HCT116 (cell line): ENCODE results near the gene LPCAT2. TPM values are rescaled to one million over a fixed set of nuclear protein-coding genes. Genes with fewer than 3 reads are reported as not detected.

ENCODE experiments used
- ATAC-seq: fragments of 200-7000 bp; cut with Tn5 transposase; 2 replicates; pipeline ENCODE4 v1.9.1; 2020; ENCODE audit warnings: mild to moderate bottlenecking, moderate library complexity
- BruUV-seq: library from RNA; stranded (reverse); fragments of 400-500 nt; replicated peaks from 2 replicates; lab custom pipeline; 2021; lab: Mats Ljungman, UMichigan
- CTCF ChIA-PET: fragments of 300-600 bp; sonication (Branson Sonifier 250); formaldehyde crosslinking; loops from one replicate; lab custom pipeline; 2021; ENCODE audit warnings: antibody characterized with exemption; lab: Charles Lee
- POLR2A ChIA-PET: fragments of 300-600, 350-600 bp; sonication (Branson Sonifier 250); formaldehyde crosslinking; loops from one replicate; lab custom pipeline; 2021; ENCODE audit warnings: antibody characterized with exemption; lab: Charles Lee
- RAD21 ChIA-PET, 2 experiments: fragments of 300-600 bp; sonication (Branson Sonifier 250); formaldehyde crosslinking; loops; one replicate each; lab custom pipeline; 2023; ENCODE audit warnings: low total read pairs in 2 of 2; ENCODE audit not compliant: uncharacterized antibody in 2 of 2, unreplicated experiment in 2 of 2, low non-redundant PET in 1 of 2; lab: Charles Lee
- DNase-seq: peaks from one replicate; pipeline ENCODE4 v3.0.0-alpha.2; 2010; ENCODE audit warnings: low read depth, low spot score
- H2AFZ ChIP-seq: fragments of 200-600 bp; shearing (Covaris generic), sonication (generic); 2 replicates; pipeline ENCODE4 v1.6.1; 2017; ENCODE audit warnings: low read depth, mixed run types, mixed read lengths, antibody characterized with exemption, low read length; ENCODE audit not compliant: poor library complexity, severe bottlenecking
- H3K27ac ChIP-seq: 2 replicates; pipeline ENCODE4 v1.5.1; 2012; ENCODE audit warnings: low read depth, low read length
- H3K27me3 ChIP-seq: fragments of 200-600 bp; sonication (generic); 2 replicates; pipeline ENCODE4 v1.6.1; 2016; ENCODE audit warnings: mixed run types, low read length, mixed read lengths; ENCODE audit not compliant: insufficient read depth
- H3K36me3 ChIP-seq, 2 experiments: fragments of 200-500 bp in 1 of 2; fragments of 200-600 bp in 1 of 2; sonication (Bioruptor generic) in 1 of 2; sonication (generic) in 1 of 2; 2 replicates each; pipeline versions ENCODE4 v1.5.1 to v1.6.1; 2014 to 2016; ENCODE audit warnings: low read length in 2 of 2, inconsistent platforms in 1 of 2, mixed read lengths in 1 of 2, mixed run types in 1 of 2; ENCODE audit not compliant: insufficient read depth in 2 of 2, control insufficient read depth in 1 of 2
- H3K4me1 ChIP-seq, 2 experiments: fragments of 200-600 bp in 1 of 2; sonication (generic) in 1 of 2; 2 replicates each; pipeline versions ENCODE4 v1.5.1 to v1.6.1; 2012 to 2017; ENCODE audit warnings: low read length in 2 of 2, inconsistent platforms in 1 of 2, mild to moderate bottlenecking in 1 of 2, mixed read lengths in 1 of 2, mixed run types in 1 of 2, moderate library complexity in 1 of 2; ENCODE audit not compliant: insufficient read depth in 2 of 2, control insufficient read depth in 1 of 2
- H3K4me2 ChIP-seq: fragments of 200-600 bp; sonication (generic); 2 replicates; pipeline ENCODE4 v1.6.1; 2017; ENCODE audit warnings: mixed run types, low read length, mixed read lengths
- H3K4me3 ChIP-seq, 2 experiments: fragments of 200-600 bp in 1 of 2; sonication (generic) in 1 of 2; replicated peaks in 1 of 2; 2 replicates each; pipeline ENCODE4 v1.5.1; 2011 to 2016; ENCODE audit warnings: low read length in 2 of 2, control low read depth in 1 of 2, low read depth in 1 of 2, mild to moderate bottlenecking in 1 of 2, mixed read lengths in 1 of 2, mixed run types in 1 of 2
- H3K79me2 ChIP-seq: fragments of 200-600 bp; sonication (generic); 2 replicates; pipeline ENCODE4 v1.6.1; 2017; ENCODE audit warnings: mild to moderate bottlenecking, mixed run types, low read length, moderate library complexity, mixed read lengths; ENCODE audit not compliant: insufficient read depth
- H3K9ac ChIP-seq: fragments of 200-600 bp; sonication (generic); 2 replicates; pipeline ENCODE4 v1.6.1; 2016; ENCODE audit warnings: low read length, mixed read lengths
- H3K9me2 ChIP-seq: fragments of 200-600 bp; sonication (generic), shearing (Covaris generic); 2 replicates; pipeline ENCODE4 v1.6.1; 2017; ENCODE audit warnings: mixed run types, mild to moderate bottlenecking, moderate library complexity; ENCODE audit not compliant: insufficient read depth
- H3K9me3 ChIP-seq, 2 experiments: fragments of 200-500 bp in 1 of 2; fragments of 200-600 bp in 1 of 2; sonication (Bioruptor generic) in 1 of 2; sonication (generic) in 1 of 2; 2 replicates each; pipeline ENCODE4 v1.6.1; 2014 to 2017; ENCODE audit warnings: low read length in 2 of 2, mixed read lengths in 2 of 2, inconsistent platforms in 1 of 2, low read depth in 1 of 2, mild to moderate bottlenecking in 1 of 2, mixed run types in 1 of 2, moderate library complexity in 1 of 2; ENCODE audit not compliant: control insufficient read depth in 1 of 2, insufficient read depth in 1 of 2
- H4K20me1 ChIP-seq: fragments of 200-600 bp; sonication (generic), shearing (Covaris generic); 2 replicates; pipeline ENCODE4 v1.6.1; 2017; ENCODE audit warnings: mixed run types, mild to moderate bottlenecking, moderate library complexity; ENCODE audit not compliant: insufficient read depth
- EGR1 ChIP-seq: IDR thresholded peaks from 2 replicates; pipeline ENCODE4 v1.6.1; 2012; ENCODE audit warnings: low read depth
- ELF1 ChIP-seq: IDR thresholded peaks from 2 replicates; pipeline ENCODE4 v1.6.1; 2012; ENCODE audit warnings: low read depth, borderline replicate concordance
- EZH2 ChIP-seq: fragments of 200-600 bp; sonication (generic); IDR thresholded peaks from 2 replicates; pipeline ENCODE4 v1.6.1; 2017; ENCODE audit warnings: antibody characterized with exemption, mixed run types
- EZH2phosphoT487 ChIP-seq: fragments of 200-600 bp; IDR thresholded peaks from 2 replicates; pipeline ENCODE4 v1.6.1; 2018; ENCODE audit warnings: antibody characterized with exemption, borderline replicate concordance
- POLR2A ChIP-seq: IDR thresholded peaks from 2 replicates; pipeline ENCODE4 v1.7.0; 2011; ENCODE audit warnings: borderline replicate concordance; ENCODE audit not compliant: insufficient read depth, insufficient read length; ENCODE audit errors: extremely low read depth
- POLR2AphosphoS5 ChIP-seq: IDR thresholded peaks from 2 replicates; pipeline ENCODE4 v1.6.1; 2011; ENCODE audit warnings: mild to moderate bottlenecking, low read depth, low read length, moderate library complexity
- RAD21 ChIP-seq: IDR thresholded peaks from 2 replicates; pipeline ENCODE4 v1.6.1; 2012; ENCODE audit warnings: low read depth, mild to moderate bottlenecking
- REST ChIP-seq: IDR thresholded peaks from 2 replicates; pipeline ENCODE4 v1.6.1; 2012; ENCODE audit warnings: low read depth
- SRF ChIP-seq: IDR thresholded peaks from 2 replicates; pipeline ENCODE4 v1.6.1; 2012; ENCODE audit warnings: low read depth
- TCF7L2 ChIP-seq: IDR thresholded peaks from 2 replicates; pipeline ENCODE4 v1.7.0; 2011; ENCODE audit warnings: borderline replicate concordance, inconsistent platforms; ENCODE audit not compliant: insufficient read depth, insufficient read length; ENCODE audit errors: extremely low read depth
- ZFX ChIP-seq: fragments of 450-650 bp; IDR thresholded peaks from 2 replicates; pipeline ENCODE4 v1.6.1; 2017
- ZNF274 ChIP-seq: fragments of 200-500 bp; sonication (Bioruptor generic); IDR thresholded peaks from 2 replicates; pipeline ENCODE4 v1.6.1; 2014; ENCODE audit warnings: mild to moderate bottlenecking, low read depth, low read length, inconsistent platforms
- intact Hi-C: fragments of 100-400 bp; cut with micrococcal nuclease; formaldehyde crosslinking; loops from 2 replicates; pipeline ENCODE4 v1.10.0; 2022
- total RNA-seq: library from RNA; stranded (reverse); gene quantifications from one replicate; pipeline ENCODE4 v1.2.1, GENCODE V29; 2021; ENCODE audit not compliant: unreplicated experiment
- TF ChIP-seq, protein P1 (sequence below): IDR thresholded peaks from 2 replicates; pipeline ENCODE4 v1.6.1; 2012
- TF ChIP-seq, protein P2 (sequence below): IDR thresholded peaks from 2 replicates; pipeline ENCODE4 v1.6.1; 2012

The LPCAT2 gene
- total RNA-seq, 1 experiment from 2014 or later: 13.1 TPM

- H3K9ac ChIP-seq: no peak overlapping the region
- RAD21 ChIA-PET: no interaction called here
- no peak for ATAC-seq
- H3K9me2 ChIP-seq: no peaks in the 10 kb centered on the region
- TF ChIP-seq POLR2AphosphoS5: no peak
- CTCF ChIA-PET: interaction anchor here (0.9 kb wide), 1 partner anchor 11 kb away, joined by 3 read pairs; no protein-coding TSS in a partner anchor
- no peak for DNase-seq
- no peaks in the 10 kb centered on the region; a peak in 1 of 4 replicates for H3K9me3 ChIP-seq
- no peaks in the 10 kb centered on the region for H3K27me3 ChIP-seq
- POLR2A ChIA-PET: no interaction called here
- H3K4me1 ChIP-seq: peaks cover 16 to 34% of the 10 kb centered on the region in 2 experiments
- H3K27ac ChIP-seq: no peak overlapping the region
- H3K4me2 ChIP-seq: no peak overlapping the region
- intact Hi-C loops: loop anchor here (5.0 kb wide), 1 partner anchor 39 kb away; no protein-coding TSS in a partner anchor
- no peaks in the 10 kb centered on the region for H3K36me3 ChIP-seq
- no TSS peak for BruUV-seq
- no peak overlapping the region for H3K4me3 ChIP-seq
- no peak overlapping the region for H2AFZ ChIP-seq
- no peaks in the 10 kb centered on the region for H4K20me1 ChIP-seq
- H3K79me2 ChIP-seq: 0 out of 2 replicates have a peak, but pooled peaks cover 2% of the 10 kb centered on the region
These were observed 2.2 kb upstream of the LPCAT2 start for GRCh38 chr16:55506708-55507107.

- TF ChIP-seq ZNF274 (no peak), EZH2phosphoT487 (no peak), POLR2A (no peak), SRF (no peak), RAD21 (no peak), ELF1 (no peak), ZFX (no peak), TCF7L2 (no peak), REST (no peak), EGR1 (no peak), EZH2 (no peak)
- TF ChIP-seq, protein P1, sequence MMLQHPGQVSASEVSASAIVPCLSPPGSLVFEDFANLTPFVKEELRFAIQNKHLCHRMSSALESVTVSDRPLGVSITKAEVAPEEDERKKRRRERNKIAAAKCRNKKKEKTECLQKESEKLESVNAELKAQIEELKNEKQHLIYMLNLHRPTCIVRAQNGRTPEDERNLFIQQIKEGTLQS: no peak
- TF ChIP-seq, protein P2, sequence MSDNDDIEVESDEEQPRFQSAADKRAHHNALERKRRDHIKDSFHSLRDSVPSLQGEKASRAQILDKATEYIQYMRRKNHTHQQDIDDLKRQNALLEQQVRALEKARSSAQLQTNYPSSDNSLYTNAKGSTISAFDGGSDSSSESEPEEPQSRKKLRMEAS: no peak
- TF ChIP-seq, all 23 proteins: peak for 0
These were observed 476 bp upstream of the LPCAT2 start for GRCh38 chr16:55508271-55508921.

More at GRCh38 chr16:55508271-55508921, 476 bp upstream of the LPCAT2 start:
- Histone ChIP-seq H3K4me1 (peaks cover 3 to 17% of the 10 kb centered on the region in 2 experiments; a peak in 3 of 4 replicates), H3K9me3 (peaks cover 5 to 7% of the 10 kb centered on the region in 2 experiments; a peak in 3 of 4 replicates), H3K27me3 (no peaks in the 10 kb centered on the region), H3K79me2 (0 out of 2 replicates have a peak, but pooled peaks cover 2% of the 10 kb centered on the region), H3K9me2 (no peaks in the 10 kb centered on the region), H3K36me3 (no peaks in the 10 kb centered on the region), H3K9ac (peak overlapping the region; percentile 73; the same call in 1 of the 2 replicates), H3K27ac (no peak overlapping the region), H2AFZ (peak overlapping the region; percentile 79), H3K4me3 (peak overlapping the region; percentile 64 to 84), H4K20me1 (no peaks in the 10 kb centered on the region), H3K4me2 (peak overlapping the region; percentile 95)
- ATAC-seq (no peak), DNase-seq (no peak)
- ChIA-PET POLR2A (no interaction called here), RAD21 (no interaction called here), CTCF (no interaction called here)
- BruUV-seq: no TSS peak
- intact Hi-C loops: loop anchor here (5.0 kb wide), 1 partner anchor 41 kb away; no protein-coding TSS in a partner anchor
